Measurements from ENCODE around the gene PGAP2. TPM values are rescaled to one million over a fixed set of nuclear protein-coding genes. Genes with fewer than 3 reads are reported as not detected.

The PGAP2 gene
- total RNA-seq, 2 donors from 2014 or later = 4.4 to 22.5 TPM

GRCh38 chr11:3795131-3796001, 13.0 kb upstream of the PGAP2 start:
- no peak for DNase-seq (ENCODE audit: low spot score)
- H3K27ac ChIP-seq = peak overlapping the region in 1 of 2 donors; percentile 89
- TF ChIP-seq, protein P1, sequence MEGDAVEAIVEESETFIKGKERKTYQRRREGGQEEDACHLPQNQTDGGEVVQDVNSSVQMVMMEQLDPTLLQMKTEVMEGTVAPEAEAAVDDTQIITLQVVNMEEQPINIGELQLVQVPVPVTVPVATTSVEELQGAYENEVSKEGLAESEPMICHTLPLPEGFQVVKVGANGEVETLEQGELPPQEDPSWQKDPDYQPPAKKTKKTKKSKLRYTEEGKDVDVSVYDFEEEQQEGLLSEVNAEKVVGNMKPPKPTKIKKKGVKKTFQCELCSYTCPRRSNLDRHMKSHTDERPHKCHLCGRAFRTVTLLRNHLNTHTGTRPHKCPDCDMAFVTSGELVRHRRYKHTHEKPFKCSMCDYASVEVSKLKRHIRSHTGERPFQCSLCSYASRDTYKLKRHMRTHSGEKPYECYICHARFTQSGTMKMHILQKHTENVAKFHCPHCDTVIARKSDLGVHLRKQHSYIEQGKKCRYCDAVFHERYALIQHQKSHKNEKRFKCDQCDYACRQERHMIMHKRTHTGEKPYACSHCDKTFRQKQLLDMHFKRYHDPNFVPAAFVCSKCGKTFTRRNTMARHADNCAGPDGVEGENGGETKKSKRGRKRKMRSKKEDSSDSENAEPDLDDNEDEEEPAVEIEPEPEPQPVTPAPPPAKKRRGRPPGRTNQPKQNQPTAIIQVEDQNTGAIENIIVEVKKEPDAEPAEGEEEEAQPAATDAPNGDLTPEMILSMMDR (IDR thresholded peaks at IDR 0.05) = no peak

DNA sequence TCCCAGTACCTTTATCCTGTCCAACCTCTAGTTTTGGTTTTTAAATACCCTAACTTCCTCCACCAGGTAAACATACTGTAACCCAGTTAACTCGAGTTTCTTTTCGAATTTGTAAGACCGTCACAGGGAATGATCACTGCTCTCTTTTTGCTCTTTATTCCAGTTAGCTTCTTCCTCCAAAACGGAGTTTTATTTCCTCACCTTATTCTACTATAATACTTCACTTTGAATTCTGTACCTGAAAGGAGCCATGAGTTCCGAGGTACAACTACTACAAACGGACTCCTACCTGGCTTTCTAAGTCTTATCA, 12.4 kb upstream of the PGAP2 start:
- H3K4me1 ChIP-seq (ENCODE audit: control insufficient read depth in 1 of 2, low read depth in 2 of 2) = peaks cover 17 to 27% of the 10 kb centered on the region in 2 donors
- peak overlapping the region; percentile 94 for H3K4me3 ChIP-seq
- peak overlapping the region in 1 of 2 donors; percentile 89 for H3K27ac ChIP-seq
- H3K27me3 ChIP-seq (replicated peaks; ENCODE audit: insufficient read depth) = no peaks in the 10 kb centered on the region
- peaks cover 11% of the 10 kb centered on the region for H3K36me3 ChIP-seq
- no peak for DNase-seq (ENCODE audit: low spot score)
- TF ChIP-seq, protein P1 (IDR thresholded peaks at IDR 0.05) = no peak
- no peak for ATAC-seq (ENCODE audit: insufficient number of reproducible peaks, low FRiP score, low read depth)
- no peaks in the 10 kb centered on the region for H3K9me3 ChIP-seq

More at GRCh38 chr11:3795131-3796001, 13.0 kb upstream of the PGAP2 start:
- ATAC-seq (ENCODE audit: insufficient number of reproducible peaks, low FRiP score, low read depth) = no peak
- Histone ChIP-seq H3K4me3 (peak overlapping the region; percentile 94), H3K4me1 (ENCODE audit: control insufficient read depth in 1 of 2, low read depth in 2 of 2) (peaks cover 17 to 27% of the 10 kb centered on the region in 2 donors), H3K9me3 (no peaks in the 10 kb centered on the region), H3K36me3 (peaks cover 11% of the 10 kb centered on the region), H3K27me3 (replicated peaks; ENCODE audit: insufficient read depth) (no peaks in the 10 kb centered on the region)

DNA sequence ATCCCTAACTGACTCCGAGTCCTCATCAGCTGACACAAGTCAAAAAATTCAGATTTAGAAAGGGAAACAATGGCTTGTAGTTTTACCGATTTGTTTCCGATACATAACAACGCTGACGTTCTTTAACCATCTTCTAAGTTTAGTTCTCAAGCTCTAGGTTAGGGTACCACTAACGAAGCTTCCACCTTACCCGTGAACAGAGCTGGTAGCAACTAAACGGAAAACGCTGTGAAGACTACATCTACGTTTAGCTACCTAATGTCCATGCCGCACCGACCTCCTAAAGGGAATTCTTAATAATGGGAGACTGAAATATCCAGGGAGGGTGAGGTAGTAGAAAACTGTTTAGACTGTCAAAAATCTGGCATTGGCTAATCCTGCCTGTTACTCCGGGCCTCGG, 12.0 kb upstream of the PGAP2 start:
- Histone ChIP-seq H3K36me3 (peaks cover 11% of the 10 kb centered on the region), H3K9me3 (no peaks in the 10 kb centered on the region), H3K27ac (peak overlapping the region in 1 of 2 donors; percentile 89), H3K4me1 (ENCODE audit: control insufficient read depth in 1 of 2, low read depth in 2 of 2) (peaks cover 17 to 27% of the 10 kb centered on the region in 2 donors), H3K4me3 (peak overlapping the region; percentile 94), H3K27me3 (replicated peaks; ENCODE audit: insufficient read depth) (no peaks in the 10 kb centered on the region)
- ATAC-seq (ENCODE audit: insufficient number of reproducible peaks, low FRiP score, low read depth) (no peak), DNase-seq (ENCODE audit: low spot score) (no peak)
- TF ChIP-seq, protein P1 (IDR thresholded peaks at IDR 0.05) = no peak

GRCh38 chr11:3796801-3797328, 11.5 kb upstream of the PGAP2 start:
- Histone ChIP-seq H3K27me3 (replicated peaks; ENCODE audit: insufficient read depth) (no peaks in the 10 kb centered on the region), H3K4me1 (ENCODE audit: control insufficient read depth in 1 of 2, low read depth in 2 of 2) (peaks cover 17 to 27% of the 10 kb centered on the region in 2 donors), H3K36me3 (peaks cover 11% of the 10 kb centered on the region), H3K9me3 (no peaks in the 10 kb centered on the region), H3K27ac (peak overlapping the region; percentile 89 to 93), H3K4me3 (peak overlapping the region; percentile 94)
- no peak for DNase-seq (ENCODE audit: low spot score)
- TF ChIP-seq, protein P1 (IDR thresholded peaks at IDR 0.05) = no peak
- ATAC-seq (ENCODE audit: insufficient number of reproducible peaks, low FRiP score, low read depth) = no peak

DNA sequence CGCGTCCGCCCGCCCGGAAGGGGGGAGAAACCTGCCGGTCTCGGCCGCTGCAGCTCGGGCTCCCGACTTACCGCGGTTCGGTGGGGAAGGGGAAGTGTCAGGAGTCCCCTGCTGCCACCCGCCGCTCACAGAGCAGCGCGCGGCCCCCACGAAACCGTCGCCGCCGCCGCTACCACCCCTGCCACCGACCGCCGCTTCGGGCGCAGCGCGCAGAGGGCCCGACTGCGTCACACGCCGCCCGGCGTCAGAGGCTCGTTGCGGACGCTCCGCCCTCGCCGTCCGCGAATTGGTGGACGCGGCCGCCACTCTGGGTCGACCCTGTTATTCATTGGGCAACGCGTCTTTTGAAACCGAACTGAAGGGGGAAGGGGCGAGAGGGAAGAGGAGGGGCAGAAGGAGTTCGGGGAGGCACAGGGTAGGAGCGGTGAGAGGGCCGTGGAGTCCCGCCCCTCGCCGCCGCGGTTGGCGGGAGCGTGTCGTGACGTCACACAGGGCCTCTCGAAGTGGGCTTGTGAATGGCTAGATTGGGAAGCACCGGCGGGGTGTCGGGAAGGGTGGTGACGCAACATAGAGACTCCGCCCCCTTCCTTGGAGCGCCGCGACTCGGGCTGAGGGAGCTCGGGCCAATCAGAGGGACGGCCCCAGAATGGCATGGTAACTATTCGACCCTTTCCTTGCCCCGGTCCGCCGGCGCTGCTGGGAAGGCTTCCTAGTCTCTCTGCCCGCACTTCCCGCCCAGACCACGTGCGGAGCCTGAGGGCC, 10.8 kb upstream of the PGAP2 start, which contains the start of gene NUP98:
Gene NUP98, minus strand, starts transcription at position 226 of the 762 bp plus-strand sequence. CDS start 15,437 bp downstream, outside the sequence.
- TF ChIP-seq, protein P1 (IDR thresholded peaks at IDR 0.05) = no peak

More for the DNA sequence above, 10.8 kb upstream of the PGAP2 start, which contains the start of gene NUP98:
- ATAC-seq (ENCODE audit: insufficient number of reproducible peaks, low FRiP score, low read depth) (peak; percentile 97), DNase-seq (ENCODE audit: low spot score) (peak; percentile 99)
- Histone ChIP-seq H3K27ac (peak within 1 kb of the TSS; percentile 89 to 93), H3K4me3 (peak within 1 kb of the TSS; percentile 94), H3K4me1 (ENCODE audit: control insufficient read depth in 1 of 2, low read depth in 2 of 2) (peaks cover 17 to 27% of the 10 kb centered on the region in 2 donors), H3K36me3 (peaks cover 11% of the 10 kb centered on the region), H3K27me3 (replicated peaks; ENCODE audit: insufficient read depth) (no peaks in the 10 kb centered on the region), H3K9me3 (no peaks in the 10 kb centered on the region)
